ENCODE measurements around the gene MPRIP.
"Not testable (repeated sequence)": the region's sequence is repeated elsewhere in the genome, so short reads cannot be mapped to it uniquely, and the experiment has no call there.

GRCh38 chr17:17008621-17009397, 33.4 kb upstream of the MPRIP start:
- TF ChIP-seq CTCF (IDR thresholded peaks at IDR 0.05 in 8 of 11, conservative IDR thresholded peaks at IDR 0.05 in 3 of 11); POLR2A (IDR thresholded peaks at IDR 0.05): not testable (repeated sequence)
